IPS DF 6.9 (cell line): ENCODE measurements around the gene EIF2S2.

ENCODE experiments used
- DNase-seq: peaks from one replicate; pipeline ENCODE4 v3.0.0-alpha.2; 2013; ENCODE audit warnings: low read depth, low spot score
- H3K27ac ChIP-seq: one replicate; pipeline ENCODE4 v1.5.1; 2013; ENCODE audit warnings: low read length, control low read depth
- H3K27me3 ChIP-seq: 2 replicates; pipeline ENCODE4 v1.6.1; 2013; ENCODE audit warnings: mild to moderate bottlenecking, low read length; ENCODE audit not compliant: control insufficient read depth, insufficient read depth
- H3K36me3 ChIP-seq: 2 replicates; pipeline ENCODE4 v1.6.1; 2013; ENCODE audit warnings: low read length; ENCODE audit not compliant: control insufficient read depth, insufficient read depth
- H3K4me1 ChIP-seq: 2 replicates; pipeline ENCODE4 v1.6.1; 2013; ENCODE audit warnings: low read length; ENCODE audit not compliant: control insufficient read depth, insufficient read depth
- H3K4me3 ChIP-seq: 2 replicates; pipeline ENCODE4 v1.5.1; 2013; ENCODE audit warnings: mild to moderate bottlenecking, low read length
- H3K9me3 ChIP-seq: 2 replicates; pipeline ENCODE4 v1.6.1; 2013; ENCODE audit warnings: low read length, inconsistent platforms; ENCODE audit not compliant: control insufficient read depth, insufficient read depth
- WGBS: extraction: QIAGEN DNeasy Blood & Tissue Kit; methylation state at CpG from one replicate; pipeline ENCODE4 v1.1.7; 2013; ENCODE audit warnings: mixed read lengths, missing lambda C conversion rate; ENCODE audit not compliant: insufficient read length, insufficient coverage; 5-methylcytosine and 5-hydroxymethylcytosine counted together

EIF2S2 gene

GRCh38 chr20:34120213-34120612 is 8.2 kb upstream of the EIF2S2 start:
- DNase-seq = no peak
- H3K4me1 ChIP-seq = no peaks in the 10 kb centered on the region; the same call in 1 of the 2 replicates
- H3K4me3 ChIP-seq = no peak overlapping the region
- no peaks in the 10 kb centered on the region for H3K9me3 ChIP-seq
- no CpG with 5 or more reads among the region's 2 CpGs for WGBS
- H3K27me3 ChIP-seq = no peaks in the 10 kb centered on the region
- H3K27ac ChIP-seq = no peak overlapping the region
- no peaks in the 10 kb centered on the region for H3K36me3 ChIP-seq

DNA sequence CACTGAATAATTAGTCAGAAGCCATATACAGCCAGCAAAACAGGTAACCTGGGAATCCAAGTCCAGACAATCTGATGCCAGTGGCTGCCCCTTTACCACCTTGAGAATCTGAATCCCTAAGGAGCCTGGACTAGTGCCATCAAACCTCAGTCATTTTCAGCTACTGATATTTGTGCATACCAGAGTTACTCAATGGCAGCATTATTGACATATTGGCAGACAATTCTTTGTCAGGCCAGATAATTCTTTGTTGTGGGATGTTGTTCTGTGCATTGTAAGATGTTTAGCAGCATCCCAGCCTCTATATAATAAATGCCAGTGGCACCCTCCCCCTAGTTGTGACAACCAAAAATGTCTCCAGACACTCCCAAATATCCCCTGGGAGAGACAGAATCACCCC is 3.2 kb upstream of the EIF2S2 start:
- no peaks in the 10 kb centered on the region for H3K27me3 ChIP-seq
- H3K4me1 ChIP-seq = peaks cover 1% of the 10 kb centered on the region; the same call in 1 of the 2 replicates
- H3K36me3 ChIP-seq = no peaks in the 10 kb centered on the region
- H3K4me3 ChIP-seq = no peak overlapping the region
- no peak for DNase-seq
- no peak overlapping the region for H3K27ac ChIP-seq
- no peaks in the 10 kb centered on the region for H3K9me3 ChIP-seq

DNA sequence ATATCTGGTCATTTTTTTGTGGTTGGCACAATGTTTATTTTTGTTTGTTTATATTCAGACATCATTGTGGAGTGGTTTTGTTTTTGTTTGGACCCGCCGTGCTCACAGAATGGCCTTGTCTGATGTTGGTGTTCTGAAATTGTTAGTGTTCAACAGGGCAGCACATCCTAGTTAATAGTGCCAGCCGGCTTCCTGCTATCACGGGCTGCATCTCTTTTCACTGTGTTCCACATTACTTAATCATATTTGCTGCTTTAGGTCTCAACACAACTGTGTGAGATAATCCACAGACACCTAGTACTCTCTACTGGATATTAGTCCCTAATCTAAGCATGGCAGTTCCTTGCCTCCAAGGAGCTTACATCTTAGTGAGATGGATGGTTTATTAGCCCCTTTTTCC is 2.8 kb upstream of the EIF2S2 start:
- Histone ChIP-seq H3K36me3 (no peaks in the 10 kb centered on the region), H3K27ac (no peak overlapping the region), H3K4me3 (no peak overlapping the region), H3K9me3 (no peaks in the 10 kb centered on the region), H3K27me3 (no peaks in the 10 kb centered on the region), H3K4me1 (peaks cover 1% of the 10 kb centered on the region; the same call in 1 of the 2 replicates)
- DNase-seq = no peak
- WGBS = no CpG with 5 or more reads among the region's 4 CpGs

GRCh38 chr20:34112600-34113101 is 608 bp upstream of the EIF2S2 start:
- peaks cover 1% of the 10 kb centered on the region; the same call in 1 of the 2 replicates for H3K4me1 ChIP-seq
- H3K9me3 ChIP-seq = no peaks in the 10 kb centered on the region
- no CpG with 5 or more reads among the region's 18 CpGs for WGBS
- H3K27ac ChIP-seq = no peak overlapping the region
- no peak for DNase-seq
- H3K36me3 ChIP-seq = no peaks in the 10 kb centered on the region
- H3K4me3 ChIP-seq = peak overlapping the region; percentile 91; the same call in 1 of the 2 replicates
- H3K27me3 ChIP-seq = no peaks in the 10 kb centered on the region

DNA sequence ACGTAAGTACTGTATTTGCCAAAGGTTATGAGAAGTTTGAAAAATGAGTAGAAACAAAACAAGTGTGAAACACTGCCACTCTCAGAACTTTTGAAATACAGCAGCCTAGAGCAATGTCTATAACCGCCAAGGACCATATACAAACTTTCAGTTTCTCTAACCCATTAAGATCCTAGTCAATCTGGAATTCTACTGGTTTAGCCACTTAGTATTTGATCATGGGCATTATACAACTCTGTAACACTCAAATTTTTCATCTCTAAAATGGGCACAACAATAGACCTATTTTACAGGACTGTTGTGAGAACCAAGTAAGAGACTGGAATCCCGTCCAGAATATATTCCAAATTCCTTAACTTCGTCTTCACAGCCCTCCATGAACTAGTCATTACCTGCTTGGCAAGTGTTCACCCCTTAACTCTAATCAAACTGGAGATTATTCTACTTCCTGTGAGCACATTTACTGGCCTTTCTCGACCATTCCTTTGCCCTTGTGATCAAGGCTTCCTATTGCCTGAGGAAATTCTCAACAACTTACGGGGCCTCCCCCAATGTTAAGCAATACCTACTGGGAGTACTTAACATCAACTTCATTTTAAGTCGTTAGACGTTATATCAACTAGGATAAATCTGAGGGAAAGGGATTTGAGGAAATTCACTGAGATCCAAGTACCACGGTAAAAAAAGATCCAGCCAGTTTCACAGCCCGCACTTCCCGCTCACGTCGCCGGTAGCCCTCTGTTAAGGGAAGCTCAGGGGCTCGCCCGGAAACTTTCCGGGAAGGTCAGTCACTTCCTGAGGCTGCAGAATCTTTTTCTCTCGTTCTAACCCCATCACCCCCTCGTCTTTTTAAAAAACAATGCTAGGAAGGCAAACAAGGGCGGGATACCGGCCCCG is 1.1 kb downstream of the EIF2S2 start:
- DNase-seq = no peak
- Histone ChIP-seq H3K4me1 (peaks cover 1% of the 10 kb centered on the region; the same call in 1 of the 2 replicates), H3K4me3 (peak overlapping the region; percentile 91), H3K27me3 (no peaks in the 10 kb centered on the region), H3K9me3 (no peaks in the 10 kb centered on the region), H3K27ac (no peak overlapping the region), H3K36me3 (no peaks in the 10 kb centered on the region)
- no CpG with 5 or more reads among the region's 22 CpGs for WGBS

- no peak for DNase-seq
- peak overlapping the region; percentile 91; the same call in 1 of the 2 replicates for H3K4me3 ChIP-seq
- no peak overlapping the region for H3K27ac ChIP-seq
- H3K9me3 ChIP-seq = no peaks in the 10 kb centered on the region
- no CpG with 5 or more reads among the region's 10 CpGs for WGBS
- H3K36me3 ChIP-seq = peaks cover under 1% of the 10 kb centered on the region; the same call in 1 of the 2 replicates
- peaks cover 1% of the 10 kb centered on the region; the same call in 1 of the 2 replicates for H3K4me1 ChIP-seq
- no peaks in the 10 kb centered on the region for H3K27me3 ChIP-seq
These were observed 1.9 kb downstream of the EIF2S2 start for GRCh38 chr20:34110025-34110744.

DNA sequence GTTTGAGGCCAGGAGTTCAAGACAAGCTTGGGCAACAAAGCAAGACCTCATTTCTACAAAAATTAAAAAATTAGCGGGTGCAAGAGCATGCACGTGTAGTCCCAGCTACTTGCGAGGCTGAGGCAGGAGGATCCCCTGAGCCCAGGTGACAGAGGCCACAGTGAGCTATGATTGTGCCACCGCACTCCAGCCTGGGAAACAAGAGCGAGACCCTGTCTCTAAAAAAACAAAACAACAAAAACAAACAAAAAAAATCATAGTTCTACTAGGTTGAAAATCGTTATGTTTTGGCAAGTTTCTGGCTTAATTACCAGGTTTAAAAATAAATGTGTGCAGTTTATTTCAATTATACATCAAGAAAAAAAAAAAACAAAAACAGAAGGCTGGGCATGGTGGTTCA is 2.6 kb downstream of the EIF2S2 start:
- WGBS = no CpG with 5 or more reads among the region's 6 CpGs
- Histone ChIP-seq H3K27me3 (no peaks in the 10 kb centered on the region), H3K4me1 (peaks cover 1% of the 10 kb centered on the region; the same call in 1 of the 2 replicates), H3K27ac (no peak overlapping the region), H3K4me3 (no peak overlapping the region), H3K36me3 (peaks cover 3% of the 10 kb centered on the region; the same call in 1 of the 2 replicates), H3K9me3 (no peaks in the 10 kb centered on the region)
- no peak for DNase-seq

GRCh38 chr20:34108616-34109174 is 3.3 kb downstream of the EIF2S2 start:
- Histone ChIP-seq H3K9me3 (no peaks in the 10 kb centered on the region), H3K27me3 (no peaks in the 10 kb centered on the region), H3K27ac (no peak overlapping the region), H3K4me1 (peaks cover 1% of the 10 kb centered on the region; the same call in 1 of the 2 replicates), H3K4me3 (no peak overlapping the region), H3K36me3 (peaks cover 3% of the 10 kb centered on the region; the same call in 1 of the 2 replicates)
- no peak for DNase-seq
- no CpG with 5 or more reads among the region's 4 CpGs for WGBS

- peaks cover 7% of the 10 kb centered on the region; the same call in 1 of the 2 replicates for H3K36me3 ChIP-seq
These were observed 5.9 kb downstream of the EIF2S2 start for GRCh38 chr20:34105978-34106675.

More at GRCh38 chr20:34105978-34106675, 5.9 kb downstream of the EIF2S2 start:
- WGBS = no CpG with 5 or more reads among the region's 3 CpGs
- no peak overlapping the region for H3K27ac ChIP-seq
- DNase-seq = no peak
- no peak overlapping the region for H3K4me3 ChIP-seq
- H3K27me3 ChIP-seq = no peaks in the 10 kb centered on the region
- no peaks in the 10 kb centered on the region for H3K9me3 ChIP-seq
- peaks cover 1% of the 10 kb centered on the region; the same call in 1 of the 2 replicates for H3K4me1 ChIP-seq
